ENCODE measurements around the gene EML4. TPM values are rescaled to one million over a fixed set of nuclear protein-coding genes. Genes with fewer than 3 reads are reported as not detected.

Gene EML4
- total RNA-seq, 2 experiments from 2014 or later, result 58.2 to 59.7 TPM

DNA sequence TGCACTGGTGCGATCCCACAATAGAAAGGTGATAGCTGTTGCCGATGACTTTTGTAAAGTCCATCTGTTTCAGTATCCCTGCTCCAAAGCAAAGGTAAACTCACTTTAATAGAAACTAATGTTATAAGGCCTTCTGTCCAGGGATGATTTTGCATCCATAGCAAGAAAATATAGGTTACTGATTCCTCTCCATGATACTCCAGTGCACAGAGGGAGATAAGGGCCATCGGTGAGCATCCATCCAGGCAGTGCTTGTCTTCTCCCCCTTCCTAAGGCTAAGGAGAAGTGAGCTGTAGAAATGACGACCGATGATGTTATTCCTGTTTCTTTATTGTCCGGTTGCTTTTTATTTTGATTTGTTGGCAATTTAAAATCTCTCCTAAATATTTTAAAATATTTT, 159.8 kb downstream of the EML4 start:
- Mint-ChIP-seq H3K4me3 (no peak overlapping the region), H3K27me3 (no peaks in the 10 kb centered on the region), H3K36me3 (ENCODE audit: low read depth) (peaks cover 23% of the 10 kb centered on the region), H3K27ac (no peak overlapping the region), H3K9me3 (no peaks in the 10 kb centered on the region), H3K4me1 (ENCODE audit: low read depth) (peaks cover 13% of the 10 kb centered on the region)
- DNase-seq (no peak), ATAC-seq (no peak)
- POLR2A ChIA-PET, result interaction anchor here (1.2 kb wide), 1 partner anchor 10 kb away, joined by 4 read pairs; no protein-coding TSS in a partner anchor
- CTCF ChIA-PET, result interaction anchor here (0.8 to 3.9 kb wide), 29 partner anchors 9 to 477 kb away, joined by 3 to 44 read pairs (median 4); no protein-coding TSS in a partner anchor
- TF ChIP-seq, protein P1, sequence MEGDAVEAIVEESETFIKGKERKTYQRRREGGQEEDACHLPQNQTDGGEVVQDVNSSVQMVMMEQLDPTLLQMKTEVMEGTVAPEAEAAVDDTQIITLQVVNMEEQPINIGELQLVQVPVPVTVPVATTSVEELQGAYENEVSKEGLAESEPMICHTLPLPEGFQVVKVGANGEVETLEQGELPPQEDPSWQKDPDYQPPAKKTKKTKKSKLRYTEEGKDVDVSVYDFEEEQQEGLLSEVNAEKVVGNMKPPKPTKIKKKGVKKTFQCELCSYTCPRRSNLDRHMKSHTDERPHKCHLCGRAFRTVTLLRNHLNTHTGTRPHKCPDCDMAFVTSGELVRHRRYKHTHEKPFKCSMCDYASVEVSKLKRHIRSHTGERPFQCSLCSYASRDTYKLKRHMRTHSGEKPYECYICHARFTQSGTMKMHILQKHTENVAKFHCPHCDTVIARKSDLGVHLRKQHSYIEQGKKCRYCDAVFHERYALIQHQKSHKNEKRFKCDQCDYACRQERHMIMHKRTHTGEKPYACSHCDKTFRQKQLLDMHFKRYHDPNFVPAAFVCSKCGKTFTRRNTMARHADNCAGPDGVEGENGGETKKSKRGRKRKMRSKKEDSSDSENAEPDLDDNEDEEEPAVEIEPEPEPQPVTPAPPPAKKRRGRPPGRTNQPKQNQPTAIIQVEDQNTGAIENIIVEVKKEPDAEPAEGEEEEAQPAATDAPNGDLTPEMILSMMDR (IDR thresholded peaks at IDR 0.05), result no peak
- intact Hi-C loops (cut with micrococcal nuclease), result loop anchor here (10.0 kb wide), 1 partner anchor 234 kb away; no protein-coding TSS in a partner anchor

DNA sequence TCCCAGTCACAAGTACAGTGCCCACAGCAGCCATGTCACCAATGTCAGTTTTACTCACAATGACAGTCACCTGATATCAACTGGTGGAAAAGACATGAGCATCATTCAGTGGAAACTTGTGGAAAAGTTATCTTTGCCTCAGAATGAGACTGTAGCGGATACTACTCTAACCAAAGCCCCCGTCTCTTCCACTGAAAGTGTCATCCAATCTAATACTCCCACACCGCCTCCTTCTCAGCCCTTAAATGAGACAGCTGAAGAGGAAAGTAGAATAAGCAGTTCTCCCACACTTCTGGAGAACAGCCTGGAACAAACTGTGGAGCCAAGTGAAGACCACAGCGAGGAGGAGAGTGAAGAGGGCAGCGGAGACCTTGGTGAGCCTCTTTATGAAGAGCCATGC, 160.6 kb downstream of the EML4 start:
- Mint-ChIP-seq H3K9me3 (no peaks in the 10 kb centered on the region), H3K4me3 (no peak overlapping the region), H3K4me1 (ENCODE audit: low read depth) (peaks cover 13% of the 10 kb centered on the region), H3K27me3 (no peaks in the 10 kb centered on the region), H3K36me3 (ENCODE audit: low read depth) (peaks cover 26% of the 10 kb centered on the region), H3K27ac (peak overlapping the region; percentile 60)
- DNase-seq, result no peak
- intact Hi-C loops (cut with micrococcal nuclease), result loop anchor here (10.0 kb wide), 1 partner anchor 235 kb away; no protein-coding TSS in a partner anchor
- POLR2A ChIA-PET, result no interaction called here
- TF ChIP-seq, protein P1 (IDR thresholded peaks at IDR 0.05), result no peak
- CTCF ChIA-PET, result interaction anchor here (0.9 to 3.9 kb wide), 10 partner anchors 10 to 242 kb away, joined by 4 to 44 read pairs (median 6); no protein-coding TSS in a partner anchor
- no peak for ATAC-seq

DNA sequence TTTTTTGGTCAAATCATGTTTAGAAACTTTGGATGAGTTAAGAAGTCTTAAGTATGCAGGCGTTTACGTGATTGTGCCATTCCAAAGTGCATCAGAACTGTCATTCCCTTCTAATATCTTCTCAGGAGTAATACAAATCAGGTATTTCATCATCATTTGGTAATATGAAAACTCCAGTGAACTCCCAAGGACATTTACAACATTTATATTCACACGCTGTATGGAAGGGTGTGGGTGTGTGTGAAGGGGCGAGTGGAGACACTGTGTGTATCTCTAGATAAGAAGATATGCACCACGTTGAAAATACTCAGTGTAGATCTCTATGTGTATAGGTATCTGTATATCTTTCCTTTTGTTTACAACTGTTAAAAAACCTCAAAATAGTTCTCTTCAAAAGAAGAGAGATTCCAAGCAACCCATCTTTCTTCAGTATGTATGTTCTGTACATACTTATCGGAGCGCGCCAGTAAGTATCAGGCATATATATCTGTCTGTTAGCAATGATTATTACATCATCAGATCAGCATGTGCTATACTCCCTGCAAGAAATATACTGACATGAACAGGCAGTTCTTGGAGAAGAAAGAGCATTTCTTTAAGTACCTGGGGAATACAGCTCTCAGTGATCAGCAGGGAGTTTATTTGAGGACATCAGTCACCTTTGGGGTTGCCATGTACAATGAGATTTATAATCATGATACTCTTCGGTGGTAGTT, 162.6 kb downstream of the EML4 start:
- TF ChIP-seq, protein P1 (IDR thresholded peaks at IDR 0.05), result no peak
- DNase-seq, result no peak
- CTCF ChIA-PET, result interaction anchor here (1.0 to 1.6 kb wide), 2 partner anchors 9 to 12 kb away, joined by 4 read pairs; no protein-coding TSS in a partner anchor
- no peaks in the 10 kb centered on the region for H3K9me3 Mint-ChIP-seq
- H3K27ac Mint-ChIP-seq, result peak overlapping the region; percentile 69
- POLR2A ChIA-PET, result no interaction called here
- peaks cover 10% of the 10 kb centered on the region for H3K4me1 Mint-ChIP-seq (ENCODE audit: low read depth)
- intact Hi-C loops (cut with micrococcal nuclease), result no loop called here
- no peaks in the 10 kb centered on the region for H3K27me3 Mint-ChIP-seq
- no peak overlapping the region for H3K4me3 Mint-ChIP-seq
- no peak for ATAC-seq
- H3K36me3 Mint-ChIP-seq (ENCODE audit: low read depth), result peaks cover 38% of the 10 kb centered on the region

DNA sequence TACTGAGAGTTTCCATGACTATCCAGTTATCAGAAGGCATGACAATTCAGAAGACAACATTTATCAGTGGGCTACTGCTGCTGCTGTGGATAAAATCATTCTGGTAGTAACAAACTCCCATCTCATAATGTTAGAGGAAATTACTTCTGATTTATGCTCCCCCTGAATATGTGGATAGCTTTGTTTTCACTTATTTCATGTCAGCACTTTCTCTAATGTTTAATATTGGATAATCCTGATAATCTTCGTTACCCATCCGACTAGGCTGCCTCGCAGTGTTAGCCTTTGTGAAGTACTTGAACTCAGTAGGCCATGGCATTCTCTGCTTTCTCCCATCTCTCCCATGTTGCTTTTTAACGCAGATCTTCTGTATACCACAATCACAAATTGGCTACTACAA, 163.4 kb downstream of the EML4 start:
- H3K9me3 Mint-ChIP-seq, result peaks cover 3% of the 10 kb centered on the region
- H3K27ac Mint-ChIP-seq, result no peak overlapping the region
- POLR2A ChIA-PET, result no interaction called here
- intact Hi-C loops (cut with micrococcal nuclease), result no loop called here
- peaks cover 42% of the 10 kb centered on the region for H3K36me3 Mint-ChIP-seq (ENCODE audit: low read depth)
- no peak for ATAC-seq
- no peaks in the 10 kb centered on the region for H3K27me3 Mint-ChIP-seq
- H3K4me3 Mint-ChIP-seq, result no peak overlapping the region
- CTCF ChIA-PET, result interaction anchor here (1.9 kb wide), 1 partner anchor 11 kb away, joined by 4 read pairs; no protein-coding TSS in a partner anchor
- TF ChIP-seq, protein P1 (IDR thresholded peaks at IDR 0.05), result no peak
- no peak for DNase-seq
- peaks cover 10% of the 10 kb centered on the region for H3K4me1 Mint-ChIP-seq (ENCODE audit: low read depth)

- TF ChIP-seq, protein P1 (IDR thresholded peaks at IDR 0.05), result no peak
- H3K36me3 Mint-ChIP-seq (ENCODE audit: low read depth), result peaks cover 52% of the 10 kb centered on the region
- ChIA-PET POLR2A (interaction anchor here (1.4 kb wide), 1 partner anchor 11 kb away, joined by 3 read pairs; no protein-coding TSS in a partner anchor), CTCF (interaction anchor here (1.9 kb wide), 1 partner anchor 10 kb away, joined by 4 read pairs; no protein-coding TSS in a partner anchor)
- no peaks in the 10 kb centered on the region for H3K27me3 Mint-ChIP-seq
- peaks cover 8% of the 10 kb centered on the region for H3K9me3 Mint-ChIP-seq
- DNase-seq (no peak), ATAC-seq (no peak)
- peaks cover 8% of the 10 kb centered on the region for H3K4me1 Mint-ChIP-seq (ENCODE audit: low read depth)
- no peak overlapping the region for H3K27ac Mint-ChIP-seq
- H3K4me3 Mint-ChIP-seq, result no peak overlapping the region
- intact Hi-C loops (cut with micrococcal nuclease), result no loop called here
These were observed 164.4 kb downstream of the EML4 start for GRCh38 chr2:42333579-42333978.
